Epithelial cell of esophagus (primary cell): Measurements from ENCODE around the gene STAP2.

ENCODE experiments used
- DNase-seq: peaks from one replicate; pipeline ENCODE4 v3.0.0; 2010; ENCODE audit warnings: low read depth
- H3K4me3 ChIP-seq: 2 replicates; pipeline ENCODE4 v1.5.1; 2011; ENCODE audit warnings: mild to moderate bottlenecking, low read length, control low read depth
- TF ChIP-seq, protein P1 (sequence below): IDR thresholded peaks from 2 replicates; pipeline ENCODE4 v1.5.1; 2011; ENCODE audit warnings: low read depth, mild to moderate bottlenecking, low read length, control low read depth, inconsistent platforms; ENCODE audit not compliant: insufficient read depth; ENCODE audit errors: missing control alignments

Gene STAP2

DNA sequence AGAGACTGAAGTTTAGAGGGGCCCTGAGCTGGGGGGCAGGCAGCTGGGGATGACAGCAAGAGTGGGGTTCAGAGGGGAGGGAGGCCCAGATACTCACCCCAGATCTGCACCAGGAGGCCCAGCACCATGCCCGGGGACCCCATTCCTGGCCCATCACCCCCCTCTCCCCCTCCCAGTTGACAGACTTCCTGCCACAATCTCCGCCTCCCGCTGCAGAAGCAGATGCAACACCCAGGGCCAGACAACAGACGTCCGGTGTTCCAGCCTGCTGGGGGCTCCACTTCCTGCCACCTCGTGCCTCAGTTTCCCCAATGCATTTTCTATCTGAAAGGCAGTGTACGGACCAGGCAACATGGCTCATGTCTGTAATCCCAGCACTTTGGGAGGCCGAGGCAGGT is 36.4 kb downstream of the STAP2 start, which contains the start of gene TMIGD2:
TMIGD2 (minus strand) TSS at position 147 of the 398 bp plus-strand sequence; CDS start at position 143, 4 bp downstream.
- no peak for DNase-seq
- no peak within 1 kb of the TSS for H3K4me3 ChIP-seq
- TF ChIP-seq, protein P1, sequence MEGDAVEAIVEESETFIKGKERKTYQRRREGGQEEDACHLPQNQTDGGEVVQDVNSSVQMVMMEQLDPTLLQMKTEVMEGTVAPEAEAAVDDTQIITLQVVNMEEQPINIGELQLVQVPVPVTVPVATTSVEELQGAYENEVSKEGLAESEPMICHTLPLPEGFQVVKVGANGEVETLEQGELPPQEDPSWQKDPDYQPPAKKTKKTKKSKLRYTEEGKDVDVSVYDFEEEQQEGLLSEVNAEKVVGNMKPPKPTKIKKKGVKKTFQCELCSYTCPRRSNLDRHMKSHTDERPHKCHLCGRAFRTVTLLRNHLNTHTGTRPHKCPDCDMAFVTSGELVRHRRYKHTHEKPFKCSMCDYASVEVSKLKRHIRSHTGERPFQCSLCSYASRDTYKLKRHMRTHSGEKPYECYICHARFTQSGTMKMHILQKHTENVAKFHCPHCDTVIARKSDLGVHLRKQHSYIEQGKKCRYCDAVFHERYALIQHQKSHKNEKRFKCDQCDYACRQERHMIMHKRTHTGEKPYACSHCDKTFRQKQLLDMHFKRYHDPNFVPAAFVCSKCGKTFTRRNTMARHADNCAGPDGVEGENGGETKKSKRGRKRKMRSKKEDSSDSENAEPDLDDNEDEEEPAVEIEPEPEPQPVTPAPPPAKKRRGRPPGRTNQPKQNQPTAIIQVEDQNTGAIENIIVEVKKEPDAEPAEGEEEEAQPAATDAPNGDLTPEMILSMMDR = no peak

DNA sequence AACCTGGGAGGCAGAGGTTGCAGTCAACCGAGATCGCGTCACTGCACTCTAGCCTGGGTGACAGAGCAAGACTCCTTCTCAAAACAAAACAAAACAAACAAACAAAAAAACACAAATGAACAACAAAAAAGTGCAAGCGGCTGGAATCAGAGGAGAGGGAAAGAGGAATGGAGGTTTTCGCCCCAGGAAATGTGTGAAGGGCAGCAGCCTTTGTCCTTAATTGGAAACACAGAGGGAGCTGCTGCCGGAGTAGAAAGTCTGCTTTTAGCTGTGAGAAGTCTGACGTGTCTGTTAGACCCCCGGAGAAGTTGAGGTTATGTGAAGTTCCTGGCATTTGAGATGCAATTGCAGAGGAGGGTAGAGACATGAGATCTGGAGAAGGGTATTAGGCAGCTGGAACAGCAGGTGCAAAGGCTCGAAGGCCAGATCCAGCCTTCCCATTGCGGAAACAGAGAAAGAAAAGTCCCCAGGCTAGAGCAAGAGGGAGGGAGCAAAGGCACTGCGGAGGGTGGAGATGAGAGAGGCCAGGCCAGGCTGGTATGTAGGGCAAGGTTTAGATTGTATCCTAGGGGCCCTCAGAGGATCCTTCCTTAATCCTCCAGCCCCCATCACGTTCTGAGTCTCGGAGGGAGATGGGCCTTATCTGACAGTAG is 36.9 kb downstream of the STAP2 start:
- H3K4me3 ChIP-seq = no peak overlapping the region
- TF ChIP-seq, protein P1 = no peak
- no peak for DNase-seq

DNA sequence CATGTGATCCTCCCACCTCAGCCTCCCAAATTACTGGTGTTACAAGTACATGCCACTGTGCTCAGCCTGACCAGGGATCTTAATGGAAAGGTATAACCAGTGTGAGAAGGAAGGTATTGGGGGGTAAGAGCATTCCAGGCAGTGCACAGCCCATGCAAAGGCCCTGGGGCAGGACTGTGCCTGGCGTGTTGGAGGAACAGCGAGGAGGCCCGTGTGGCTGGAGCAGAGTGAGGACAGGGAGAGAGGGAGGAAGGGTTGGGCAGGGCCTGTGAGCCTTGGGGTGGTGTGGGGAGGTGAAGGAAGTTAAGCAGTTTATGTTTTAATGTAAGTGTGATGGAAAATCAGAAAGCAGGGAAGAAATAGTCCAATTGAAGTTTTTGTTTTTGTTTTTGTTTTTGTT is 38.0 kb downstream of the STAP2 start:
- H3K4me3 ChIP-seq = no peak overlapping the region
- TF ChIP-seq, protein P1 = no peak
- DNase-seq = no peak

DNA sequence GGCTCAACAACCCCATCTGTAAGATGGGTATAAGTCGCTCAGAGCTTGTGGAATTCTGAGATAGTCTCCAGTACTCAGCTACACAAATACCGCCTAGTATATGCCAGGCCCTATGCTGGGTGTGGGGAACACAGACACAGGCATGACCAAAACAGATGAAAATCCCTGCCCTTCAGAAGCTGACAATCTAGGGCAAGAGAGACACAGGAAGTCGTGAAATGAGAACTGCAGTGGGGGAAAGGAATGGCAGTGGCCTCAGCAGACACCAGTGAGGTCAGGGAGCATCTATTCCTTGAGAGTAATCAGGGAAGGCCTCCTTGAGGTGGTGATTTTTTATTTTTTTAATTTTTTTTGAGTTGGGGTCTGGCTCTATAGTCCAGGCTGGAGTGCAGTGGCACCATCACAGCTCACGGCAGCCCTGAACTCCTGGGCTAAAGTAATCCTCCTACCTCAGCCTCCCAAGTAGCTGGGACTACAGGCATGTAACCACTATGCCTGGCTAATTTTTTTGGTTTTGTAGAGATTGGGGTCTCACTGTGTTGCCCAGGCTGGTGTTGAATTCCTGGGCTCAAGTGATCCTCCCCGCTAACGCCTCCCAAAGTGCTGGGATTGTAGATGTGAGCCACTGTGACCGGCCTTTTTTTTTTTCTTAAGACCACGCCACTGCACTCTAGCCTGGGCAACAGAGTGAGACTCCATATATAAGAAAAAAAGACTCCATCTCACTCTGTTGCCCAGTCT is 39.6 kb downstream of the STAP2 start:
- DNase-seq = no peak
- TF ChIP-seq, protein P1 = no peak
- H3K4me3 ChIP-seq = no peak overlapping the region

DNA sequence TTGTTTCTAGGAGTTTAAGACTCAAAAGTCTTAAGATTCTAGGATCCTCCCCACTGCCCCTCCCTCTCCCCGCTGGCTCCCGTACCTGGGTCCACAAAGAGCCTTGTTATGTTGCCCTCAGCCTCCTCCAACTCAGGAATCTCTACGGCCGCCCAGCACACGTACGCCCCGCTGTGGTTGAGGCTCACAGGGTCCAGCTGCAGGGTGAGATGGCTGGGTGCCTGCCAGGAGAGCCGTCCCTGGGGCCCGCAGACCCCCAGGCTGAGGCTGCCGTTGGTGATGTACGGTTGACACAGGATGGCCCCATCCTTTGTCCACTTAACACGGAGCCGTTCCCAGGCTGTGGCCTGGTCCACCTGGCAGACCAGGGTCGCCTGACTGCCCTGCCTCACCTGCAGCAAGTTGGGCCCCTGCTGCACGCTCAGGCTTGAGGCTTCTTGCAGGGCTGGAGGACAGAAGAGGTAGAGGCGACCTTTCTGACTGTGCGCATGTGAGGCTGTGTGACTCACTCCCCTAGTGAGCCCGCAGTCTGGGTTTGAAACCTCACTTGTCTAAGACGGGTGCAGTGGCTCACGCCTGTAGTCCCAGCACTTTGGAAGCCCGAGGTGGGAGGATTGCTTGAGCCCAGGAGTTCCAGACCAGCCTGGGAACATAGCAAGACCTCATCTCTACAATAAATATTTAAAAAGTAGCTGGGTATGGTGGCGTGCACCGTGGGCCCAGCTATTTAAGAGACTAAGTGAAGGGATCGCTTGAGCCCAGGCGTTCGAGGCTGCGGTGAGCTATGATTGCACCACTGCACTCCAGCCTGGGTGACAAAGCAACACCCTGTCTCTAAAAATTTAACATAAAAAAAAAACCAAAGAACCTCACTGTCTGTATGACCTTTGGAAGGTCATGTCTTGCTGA is 40.5 kb downstream of the STAP2 start:
- TF ChIP-seq, protein P1 = no peak
- peak; percentile 39 for DNase-seq
- no peak overlapping the region for H3K4me3 ChIP-seq

DNA sequence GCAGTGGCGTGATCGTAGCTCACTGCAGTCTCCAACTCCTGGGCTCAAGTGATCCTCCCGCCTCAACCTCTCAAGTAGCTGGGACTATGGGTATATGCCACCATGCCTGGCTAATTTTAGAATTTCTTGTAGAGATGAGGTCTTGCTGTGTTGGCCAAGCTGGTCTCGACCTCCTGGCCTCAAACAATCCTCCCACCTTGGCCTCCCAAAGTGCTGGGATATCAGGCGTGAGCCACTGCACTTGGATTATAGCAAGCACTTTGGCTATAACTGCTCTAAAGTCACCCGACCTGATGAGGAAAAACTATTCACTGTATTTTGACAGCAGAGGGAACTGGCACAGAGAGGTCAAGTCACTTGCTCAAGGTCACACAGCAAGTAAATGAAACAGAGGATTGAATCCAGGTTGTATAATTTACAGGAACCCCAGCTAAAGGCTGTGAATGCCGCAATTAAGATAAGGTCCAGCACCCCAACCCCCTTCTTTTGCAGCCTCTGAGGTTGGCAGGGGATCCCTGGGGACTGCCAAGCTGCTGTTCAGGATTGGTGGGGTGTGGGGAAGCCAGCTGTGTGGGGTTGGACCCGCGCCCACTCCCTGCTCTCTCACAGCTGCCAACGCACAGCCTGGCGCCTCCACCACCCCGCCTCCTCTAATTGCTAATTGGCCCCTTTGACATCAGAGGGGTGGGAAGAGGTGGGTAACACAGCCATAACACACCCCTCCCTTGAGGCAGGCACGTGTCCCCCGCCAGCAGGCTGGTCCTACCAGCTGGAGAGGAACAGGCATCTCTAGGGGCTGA is 42.5 kb downstream of the STAP2 start:
- DNase-seq = peak; percentile 10
- no peak overlapping the region for H3K4me3 ChIP-seq
- TF ChIP-seq, protein P1 = no peak
